Measurements from ENCODE around the gene IGF1R. TPM values are rescaled to one million over a fixed set of nuclear protein-coding genes. Genes with fewer than 3 reads are reported as not detected.

Gene IGF1R
- total and polyA plus RNA-seq, 2 of the 13 experiments (the other 11 are each of a cell fraction or from before 2014, with no cell fraction given): 15.9 to 18.4 TPM

GRCh38 chr15:98647026-98647773 is 1.1 kb upstream of the IGF1R start (continued):
- peak; percentile 73 for TF ChIP-seq ZNF18 (CRISPR knock-in tag; IDR thresholded peaks at IDR 0.05; ENCODE audit: insufficient replicate concordance)
- peak; percentile 96 for TF ChIP-seq ZNF547 (CRISPR knock-in tag; IDR thresholded peaks at IDR 0.05)
- TF ChIP-seq LBX2 (CRISPR knock-in tag; IDR thresholded peaks at IDR 0.05; ENCODE audit: borderline replicate concordance): peak; percentile 72; the same call in 1 of the 2 replicates
- TF ChIP-seq SNAPC2 (CRISPR knock-in tag; IDR thresholded peaks at IDR 0.05): no peak
- no peak for TF ChIP-seq ZNF350 (CRISPR knock-in tag; IDR thresholded peaks at IDR 0.05; ENCODE audit: borderline replicate concordance, low read depth)
- TF ChIP-seq NFE2 (CRISPR knock-in tag; IDR thresholded peaks at IDR 0.05): no peak
- TF ChIP-seq SKIL (CRISPR knock-in tag; IDR thresholded peaks at IDR 0.05; ENCODE audit: borderline replicate concordance): no peak
- TF ChIP-seq SP5 (CRISPR knock-in tag; IDR thresholded peaks at IDR 0.05; ENCODE audit: borderline replicate concordance, low read depth): 0 out of 2 replicates have a peak, but pooled peaks have one; percentile 11
- TF ChIP-seq ZFX (CRISPR knock-in tag; IDR thresholded peaks at IDR 0.05; ENCODE audit: low read depth): peak; percentile 61
- TF ChIP-seq, protein P1, sequence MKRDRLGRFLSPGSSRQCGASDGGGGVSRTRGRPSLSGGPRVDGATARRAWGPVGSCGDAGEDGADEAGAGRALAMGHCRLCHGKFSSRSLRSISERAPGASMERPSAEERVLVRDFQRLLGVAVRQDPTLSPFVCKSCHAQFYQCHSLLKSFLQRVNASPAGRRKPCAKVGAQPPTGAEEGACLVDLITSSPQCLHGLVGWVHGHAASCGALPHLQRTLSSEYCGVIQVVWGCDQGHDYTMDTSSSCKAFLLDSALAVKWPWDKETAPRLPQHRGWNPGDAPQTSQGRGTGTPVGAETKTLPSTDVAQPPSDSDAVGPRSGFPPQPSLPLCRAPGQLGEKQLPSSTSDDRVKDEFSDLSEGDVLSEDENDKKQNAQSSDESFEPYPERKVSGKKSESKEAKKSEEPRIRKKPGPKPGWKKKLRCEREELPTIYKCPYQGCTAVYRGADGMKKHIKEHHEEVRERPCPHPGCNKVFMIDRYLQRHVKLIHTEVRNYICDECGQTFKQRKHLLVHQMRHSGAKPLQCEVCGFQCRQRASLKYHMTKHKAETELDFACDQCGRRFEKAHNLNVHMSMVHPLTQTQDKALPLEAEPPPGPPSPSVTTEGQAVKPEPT (CRISPR knock-in tag; IDR thresholded peaks at IDR 0.05; ENCODE audit: low read depth): peak; percentile 89; the same call in 1 of the 2 replicates
- peak; percentile 79; the same call in 1 of the 2 replicates for TF ChIP-seq RNF2 (conservative IDR thresholded peaks at IDR 0.05; ENCODE audit: low read depth)
- no peak for TF ChIP-seq ZSCAN30 (CRISPR knock-in tag; IDR thresholded peaks at IDR 0.05)
- TF ChIP-seq MTF2 (CRISPR knock-in tag; IDR thresholded peaks at IDR 0.05; ENCODE audit: borderline replicate concordance): no peak
- TF ChIP-seq, protein P2, sequence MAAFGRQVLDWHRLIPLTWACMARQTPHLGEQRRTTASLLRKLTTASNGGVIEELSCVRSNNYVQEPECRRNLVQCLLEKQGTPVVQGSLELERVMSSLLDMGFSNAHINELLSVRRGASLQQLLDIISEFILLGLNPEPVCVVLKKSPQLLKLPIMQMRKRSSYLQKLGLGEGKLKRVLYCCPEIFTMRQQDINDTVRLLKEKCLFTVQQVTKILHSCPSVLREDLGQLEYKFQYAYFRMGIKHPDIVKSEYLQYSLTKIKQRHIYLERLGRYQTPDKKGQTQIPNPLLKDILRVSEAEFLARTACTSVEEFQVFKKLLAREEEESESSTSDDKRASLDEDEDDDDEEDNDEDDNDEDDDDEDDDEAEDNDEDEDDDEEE (CRISPR knock-in tag; IDR thresholded peaks at IDR 0.05): peak; percentile 75
- peak; percentile 94; the same call in 1 of the 2 replicates for TF ChIP-seq ZNF274 (CRISPR knock-in tag; IDR thresholded peaks at IDR 0.05)
- TF ChIP-seq NFYC (CRISPR knock-in tag; IDR thresholded peaks at IDR 0.05): no peak
- TF ChIP-seq CC2D1A (CRISPR knock-in tag; IDR thresholded peaks at IDR 0.05): no peak
- TF ChIP-seq, protein P3, sequence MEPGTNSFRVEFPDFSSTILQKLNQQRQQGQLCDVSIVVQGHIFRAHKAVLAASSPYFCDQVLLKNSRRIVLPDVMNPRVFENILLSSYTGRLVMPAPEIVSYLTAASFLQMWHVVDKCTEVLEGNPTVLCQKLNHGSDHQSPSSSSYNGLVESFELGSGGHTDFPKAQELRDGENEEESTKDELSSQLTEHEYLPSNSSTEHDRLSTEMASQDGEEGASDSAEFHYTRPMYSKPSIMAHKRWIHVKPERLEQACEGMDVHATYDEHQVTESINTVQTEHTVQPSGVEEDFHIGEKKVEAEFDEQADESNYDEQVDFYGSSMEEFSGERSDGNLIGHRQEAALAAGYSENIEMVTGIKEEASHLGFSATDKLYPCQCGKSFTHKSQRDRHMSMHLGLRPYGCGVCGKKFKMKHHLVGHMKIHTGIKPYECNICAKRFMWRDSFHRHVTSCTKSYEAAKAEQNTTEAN (CRISPR knock-in tag; conservative IDR thresholded peaks at IDR 0.05): 0 out of 2 replicates have a peak, but pooled peaks have one; percentile 53
- peak; percentile 75 for TF ChIP-seq CENPT (CRISPR knock-in tag; IDR thresholded peaks at IDR 0.05; ENCODE audit: low read depth)
- TF ChIP-seq HDAC1 (CRISPR knock-in tag; IDR thresholded peaks at IDR 0.05): peak; percentile 58
- TF ChIP-seq ZNF790 (CRISPR knock-in tag; IDR thresholded peaks at IDR 0.05; ENCODE audit: borderline replicate concordance): peak; percentile 91; the same call in 1 of the 2 replicates
